ENCODE measurements around the gene ACSS1. TPM values are rescaled to one million over a fixed set of nuclear protein-coding genes. Genes with fewer than 3 reads are reported as not detected.

Gene ACSS1
- total and polyA plus RNA-seq, 8 donors = 7.0 to 135 (median 35.8) TPM

- H3K4me3 ChIP-seq = peak overlapping the region; percentile 82 to 90 (median 88)
- WGBS, 5 donors = 21 to 26% (median 22%) methylated on average over 9 of the region's 9 CpGs
- no peaks in the 10 kb centered on the region for H3K27me3 ChIP-seq
- H3K9me3 ChIP-seq = no peaks in the 10 kb centered on the region
- DNase-seq = peak in 1 of 2 donors; percentile 73
- TF ChIP-seq CTCF (IDR thresholded peaks at IDR 0.05) = peak in 3 of 7 experiments; percentile 31 to 46 (median 39)
- no peak for TF ChIP-seq POLR2AphosphoS5 (IDR thresholded peaks at IDR 0.05)
- intact Hi-C loops (cut with DNase I; ENCODE audit: low total_unique reads) = loop anchor here (2.0 to 10.0 kb wide), 2 partner anchors 71 to 201 kb away; partner anchors contain the start of gene ENTPD6
- H3K36me3 ChIP-seq = no peaks in the 10 kb centered on the region
- H3K4me1 ChIP-seq = peaks cover 23 to 58% (median 46%) of the 10 kb centered on the region in 4 donors
- peak overlapping the region in 4 of 5 donors; percentile 85 to 97 (median 94) for H3K27ac ChIP-seq
These were observed 64.4 kb downstream of the ACSS1 start for GRCh38 chr20:24993337-24994185.

GRCh38 chr20:24992487-24993205 is 65.3 kb downstream of the ACSS1 start, which contains the start of gene APMAP:
Gene APMAP (minus strand): TSS chr20:24992751. CDS start chr20:24992688, 63 bp downstream.
- Histone ChIP-seq H3K4me3 (peak within 1 kb of the TSS; percentile 82 to 90 (median 88)), H3K36me3 (no peaks in the 10 kb centered on the region), H3K9me3 (no peaks in the 10 kb centered on the region), H3K27me3 (no peaks in the 10 kb centered on the region), H3K27ac (peak within 1 kb of the TSS; percentile 85 to 97 (median 95)), H3K4me1 (peaks cover 24 to 54% (median 40%) of the 10 kb centered on the region in 4 donors)
- DNase-seq = peak; percentile 98 to 99
- WGBS, 5 donors = 0% methylated on average over 20 to 69 of the region's 69 CpGs
- TF ChIP-seq POLR2AphosphoS5 (IDR thresholded peaks at IDR 0.05) (peak; percentile 97 to 99 (median 99)), EP300 (IDR thresholded peaks at IDR 0.05) (no peak), CTCF (IDR thresholded peaks at IDR 0.05) (no peak), POLR2A (IDR thresholded peaks at IDR 0.05) (peak in 3 of 4 donors; percentile 20 to 95 (median 94))
- intact Hi-C loops (cut with DNase I; ENCODE audit: low total_unique reads) = loop anchor here (10.0 kb wide), 1 partner anchor 202 kb away; the partner anchor contains the start of gene ENTPD6

GRCh38 chr20:24991897-24992486 is 65.9 kb downstream of the ACSS1 start:
- no peaks in the 10 kb centered on the region for H3K36me3 ChIP-seq
- peaks cover 24 to 54% (median 40%) of the 10 kb centered on the region in 4 donors for H3K4me1 ChIP-seq
- TF ChIP-seq EP300 (IDR thresholded peaks at IDR 0.05) = no peak
- TF ChIP-seq POLR2A (IDR thresholded peaks at IDR 0.05) = no peak
- no peak for TF ChIP-seq CTCF (IDR thresholded peaks at IDR 0.05)
- TF ChIP-seq POLR2AphosphoS5 (IDR thresholded peaks at IDR 0.05) = no peak
- no peaks in the 10 kb centered on the region for H3K27me3 ChIP-seq
- peak overlapping the region; percentile 82 to 90 (median 88) for H3K4me3 ChIP-seq
- peak overlapping the region; percentile 85 to 97 (median 95) for H3K27ac ChIP-seq
- no peaks in the 10 kb centered on the region for H3K9me3 ChIP-seq
- peak; percentile 33 to 66 for DNase-seq
- intact Hi-C loops (cut with DNase I; ENCODE audit: low total_unique reads) = loop anchor here (10.0 kb wide), 1 partner anchor 203 kb away; the partner anchor contains the start of gene ENTPD6
- WGBS, 5 donors = 0 to 1% (median 0%) methylated on average over 36 of the region's 36 CpGs

Data from stomach (tissue), 9 donors.